Measurements from ENCODE around the gene SLC5A3.

DNA sequence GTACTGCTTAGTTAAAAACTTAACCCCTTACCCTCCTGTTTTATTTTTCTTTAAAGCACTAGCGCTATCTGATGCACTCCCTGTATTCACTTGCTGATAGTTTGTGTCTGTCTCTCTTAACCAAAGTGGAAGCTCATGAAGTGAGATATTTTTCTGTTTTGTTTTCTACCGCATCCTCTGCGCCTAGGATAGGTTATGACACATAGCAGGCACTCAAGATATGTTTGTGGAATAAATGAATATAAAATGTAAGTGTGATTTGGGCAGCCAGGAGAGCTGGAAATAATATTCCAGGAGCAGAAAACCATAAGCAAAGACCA, 49.0 kb upstream of the SLC5A3 start:
- TF ChIP-seq POLR2A (IDR thresholded peaks at IDR 0.05), result no peak
- TF ChIP-seq, protein P1, sequence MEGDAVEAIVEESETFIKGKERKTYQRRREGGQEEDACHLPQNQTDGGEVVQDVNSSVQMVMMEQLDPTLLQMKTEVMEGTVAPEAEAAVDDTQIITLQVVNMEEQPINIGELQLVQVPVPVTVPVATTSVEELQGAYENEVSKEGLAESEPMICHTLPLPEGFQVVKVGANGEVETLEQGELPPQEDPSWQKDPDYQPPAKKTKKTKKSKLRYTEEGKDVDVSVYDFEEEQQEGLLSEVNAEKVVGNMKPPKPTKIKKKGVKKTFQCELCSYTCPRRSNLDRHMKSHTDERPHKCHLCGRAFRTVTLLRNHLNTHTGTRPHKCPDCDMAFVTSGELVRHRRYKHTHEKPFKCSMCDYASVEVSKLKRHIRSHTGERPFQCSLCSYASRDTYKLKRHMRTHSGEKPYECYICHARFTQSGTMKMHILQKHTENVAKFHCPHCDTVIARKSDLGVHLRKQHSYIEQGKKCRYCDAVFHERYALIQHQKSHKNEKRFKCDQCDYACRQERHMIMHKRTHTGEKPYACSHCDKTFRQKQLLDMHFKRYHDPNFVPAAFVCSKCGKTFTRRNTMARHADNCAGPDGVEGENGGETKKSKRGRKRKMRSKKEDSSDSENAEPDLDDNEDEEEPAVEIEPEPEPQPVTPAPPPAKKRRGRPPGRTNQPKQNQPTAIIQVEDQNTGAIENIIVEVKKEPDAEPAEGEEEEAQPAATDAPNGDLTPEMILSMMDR (IDR thresholded peaks at IDR 0.05), result no peak
